GM23338 (cell line): ENCODE results near the gene SYT9. TPM values are rescaled to one million over a fixed set of nuclear protein-coding genes. Genes with fewer than 3 reads are reported as not detected.

Experiments used
- ATAC-seq: fragments of 200-7000 bp; cut with Tn5 transposase; 3 replicates; pipeline ENCODE4 v1.9.1; 2020
- DNase-seq: peaks from one replicate; pipeline ENCODE4 v3.0.0-alpha.2; 2015; ENCODE audit warnings: low spot score
- H2AFZ ChIP-seq: fragments of 200-600 bp; sonication (generic); 2 replicates; pipeline ENCODE4 v1.8.0; 2016; ENCODE audit warnings: antibody characterized with exemption, mild to moderate bottlenecking, moderate library complexity
- H3F3A ChIP-seq: fragments of 200-600 bp; sonication (generic); replicated peaks from 2 replicates; pipeline ENCODE4 v1.8.0; 2017; ENCODE audit warnings: antibody characterized with exemption, mixed run types, low read depth
- H3K27ac ChIP-seq: fragments of 200-600 bp; sonication (generic); 2 replicates; pipeline ENCODE4 v1.6.1; 2016; ENCODE audit warnings: low read depth
- H3K27me3 ChIP-seq: fragments of 200-600 bp; sonication (generic); 2 replicates; pipeline ENCODE4 v1.8.0; 2016; ENCODE audit warnings: mild to moderate bottlenecking, mixed run types, moderate library complexity; ENCODE audit not compliant: insufficient read depth
- H3K36me3 ChIP-seq: fragments of 200-600 bp; sonication (generic); 2 replicates; pipeline ENCODE4 v1.8.0; 2016; ENCODE audit warnings: mild to moderate bottlenecking; ENCODE audit not compliant: insufficient read depth
- H3K4me1 ChIP-seq: fragments of 200-600 bp; sonication (generic); 2 replicates; pipeline ENCODE4 v1.8.0; 2016; ENCODE audit warnings: mild to moderate bottlenecking, moderate library complexity; ENCODE audit not compliant: insufficient read depth
- H3K4me2 ChIP-seq: fragments of 200-600 bp; sonication (generic); 2 replicates; pipeline ENCODE4 v1.7.1; 2017; ENCODE audit warnings: mixed run types
- H3K4me3 ChIP-seq: fragments of 200-600 bp; sonication (generic); 2 replicates; pipeline ENCODE4 v1.6.1; 2016; ENCODE audit warnings: mixed run types
- H3K79me2 ChIP-seq: fragments of 200-600 bp; sonication (generic); replicated peaks from 2 replicates; pipeline ENCODE4 v1.8.0; 2017; ENCODE audit warnings: mild to moderate bottlenecking; ENCODE audit not compliant: insufficient read depth
- H3K9me2 ChIP-seq: fragments of 200-600 bp; sonication (generic); 2 replicates; pipeline ENCODE4 v1.8.0; 2017; ENCODE audit not compliant: insufficient read depth
- H4K20me1 ChIP-seq: fragments of 200-600 bp; sonication (generic); replicated peaks from 2 replicates; pipeline ENCODE4 v1.8.0; 2017; ENCODE audit warnings: mild to moderate bottlenecking; ENCODE audit not compliant: insufficient read depth
- H3K27ac Mint-ChIP-seq: 2 replicates; pipeline ENCODE4 v1.8.0; 2020; ENCODE audit warnings: inconsistent platforms, mild to moderate bottlenecking, moderate library complexity, mixed read lengths
- H3K27me3 Mint-ChIP-seq: 3 replicates; pipeline ENCODE4 v1.8.0; 2022; ENCODE audit warnings: low read depth, mild to moderate bottlenecking, moderate library complexity, mixed read lengths, inconsistent platforms; ENCODE audit not compliant: insufficient read depth, poor library complexity
- H3K36me3 Mint-ChIP-seq: 3 replicates; pipeline ENCODE4 v1.8.0; 2021; ENCODE audit warnings: low read depth, mild to moderate bottlenecking, inconsistent platforms, moderate library complexity, mixed read lengths
- H3K4me1 Mint-ChIP-seq: 3 replicates; pipeline ENCODE4 v1.8.0; 2020; ENCODE audit warnings: mild to moderate bottlenecking, inconsistent platforms, mixed read lengths
- H3K4me3 Mint-ChIP-seq: 3 replicates; pipeline ENCODE4 v1.8.0; 2021; ENCODE audit warnings: moderate library complexity, mild to moderate bottlenecking, inconsistent platforms, mixed read lengths
- H3K9me3 Mint-ChIP-seq: 3 replicates; pipeline ENCODE4 v1.8.0; 2020; ENCODE audit warnings: moderate library complexity, mild to moderate bottlenecking, inconsistent platforms, mixed read lengths
- CREB1 ChIP-seq: fragments of 250-450 bp; sonication (Bioruptor Pico); IDR thresholded peaks from 2 replicates; pipeline ENCODE4 v1.5.0; 2020; ENCODE audit warnings: low read depth, mild to moderate bottlenecking, moderate library complexity
- EZH2phosphoT487 ChIP-seq: fragments of 200-600 bp; sonication (generic); IDR thresholded peaks from one replicate; pipeline ENCODE4 v1.8.1; 2018; ENCODE audit warnings: antibody characterized with exemption; ENCODE audit not compliant: unreplicated experiment
- JUNB ChIP-seq: IDR thresholded peaks from one replicate; pipeline ENCODE4 v1.6.1; 2016; ENCODE audit warnings: antibody characterized with exemption; ENCODE audit not compliant: unreplicated experiment
- NANOG ChIP-seq: IDR thresholded peaks from 2 replicates; pipeline ENCODE4 v1.6.1; 2016; ENCODE audit warnings: antibody characterized with exemption, borderline replicate concordance
- STAT1 ChIP-seq: IDR thresholded peaks from one replicate; pipeline ENCODE4 v1.6.1; 2016; ENCODE audit warnings: antibody characterized with exemption; ENCODE audit not compliant: unreplicated experiment
- ZNF114 ChIP-seq: fragments of 250-450 bp; sonication (Bioruptor Pico); IDR thresholded peaks from 2 replicates; pipeline ENCODE4 v1.5.0; 2020; ENCODE audit warnings: mild to moderate bottlenecking, moderate library complexity
- ZNF331 ChIP-seq: fragments of 250-450 bp; sonication (Bioruptor Pico); IDR thresholded peaks from 2 replicates; pipeline ENCODE4 v1.5.0; 2020; ENCODE audit warnings: low read depth, mild to moderate bottlenecking, moderate library complexity
- polyA plus RNA-seq: library from polyadenylated mRNA; unstranded; fragments of >200 nt; fragmentation: Nextera tagmentation; extraction: Ambion mirVana; gene quantifications from 2 replicates; pipeline ENCODE4 v1.2.1, GENCODE V29; 2016
- total RNA-seq: library from RNA; depleted of rRNA; stranded (reverse); fragments of >200 nt; shearing (Covaris generic); gene quantifications from 2 replicates; pipeline ENCODE4 v1.2.3, GENCODE V29; 2014
- TF ChIP-seq, protein P1 (sequence below), 2 experiments: fragments of 200-600 bp in 1 of 2; sonication (generic) in 1 of 2; conservative IDR thresholded peaks; 2 replicates each; pipeline versions ENCODE4 v1.5.1 to v1.6.1; 2016 to 2017; ENCODE audit warnings: antibody characterized with exemption in 2 of 2, low read depth in 2 of 2, mild to moderate bottlenecking in 2 of 2, moderate library complexity in 1 of 2
- TF ChIP-seq, protein P2 (sequence below): IDR thresholded peaks from 2 replicates; pipeline ENCODE4 v1.6.1; 2016; ENCODE audit warnings: antibody characterized with exemption
- TF ChIP-seq, protein P3 (sequence below): IDR thresholded peaks from one replicate; pipeline ENCODE4 v1.6.1; 2018; ENCODE audit warnings: antibody characterized with exemption; ENCODE audit not compliant: unreplicated experiment

The SYT9 gene
- total and polyA plus RNA-seq, 2 experiments from 2014 or later, result 0.91 to 2.4 TPM

DNA sequence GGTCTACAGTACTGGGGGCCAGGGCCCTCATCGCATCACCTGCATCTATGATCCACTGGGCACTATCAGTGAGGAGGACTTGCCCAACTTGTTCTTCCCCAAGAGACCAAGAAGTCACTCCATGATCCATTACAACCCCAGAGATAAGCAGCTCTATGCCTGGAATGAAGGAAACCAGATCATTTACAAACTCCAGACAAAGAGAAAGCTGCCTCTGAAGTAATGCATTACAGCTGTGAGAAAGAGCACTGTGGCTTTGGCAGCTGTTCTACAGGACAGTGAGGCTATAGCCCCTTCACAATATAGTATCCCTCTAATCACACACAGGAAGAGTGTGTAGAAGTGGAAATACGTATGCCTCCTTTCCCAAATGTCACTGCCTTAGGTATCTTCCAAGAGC is 258.3 kb downstream of the SYT9 start (continued):
- TF ChIP-seq, protein P1, sequence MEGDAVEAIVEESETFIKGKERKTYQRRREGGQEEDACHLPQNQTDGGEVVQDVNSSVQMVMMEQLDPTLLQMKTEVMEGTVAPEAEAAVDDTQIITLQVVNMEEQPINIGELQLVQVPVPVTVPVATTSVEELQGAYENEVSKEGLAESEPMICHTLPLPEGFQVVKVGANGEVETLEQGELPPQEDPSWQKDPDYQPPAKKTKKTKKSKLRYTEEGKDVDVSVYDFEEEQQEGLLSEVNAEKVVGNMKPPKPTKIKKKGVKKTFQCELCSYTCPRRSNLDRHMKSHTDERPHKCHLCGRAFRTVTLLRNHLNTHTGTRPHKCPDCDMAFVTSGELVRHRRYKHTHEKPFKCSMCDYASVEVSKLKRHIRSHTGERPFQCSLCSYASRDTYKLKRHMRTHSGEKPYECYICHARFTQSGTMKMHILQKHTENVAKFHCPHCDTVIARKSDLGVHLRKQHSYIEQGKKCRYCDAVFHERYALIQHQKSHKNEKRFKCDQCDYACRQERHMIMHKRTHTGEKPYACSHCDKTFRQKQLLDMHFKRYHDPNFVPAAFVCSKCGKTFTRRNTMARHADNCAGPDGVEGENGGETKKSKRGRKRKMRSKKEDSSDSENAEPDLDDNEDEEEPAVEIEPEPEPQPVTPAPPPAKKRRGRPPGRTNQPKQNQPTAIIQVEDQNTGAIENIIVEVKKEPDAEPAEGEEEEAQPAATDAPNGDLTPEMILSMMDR (conservative IDR thresholded peaks at IDR 0.05; ENCODE audit: low read depth in 2 of 2), result no peak
- TF ChIP-seq STAT1 (no peak), EZH2phosphoT487 (no peak), NANOG (no peak), CREB1 (CRISPR knock-in tag) (no peak), ZNF331 (no peak), ZNF114 (CRISPR knock-in tag) (no peak)
- TF ChIP-seq, protein P2, sequence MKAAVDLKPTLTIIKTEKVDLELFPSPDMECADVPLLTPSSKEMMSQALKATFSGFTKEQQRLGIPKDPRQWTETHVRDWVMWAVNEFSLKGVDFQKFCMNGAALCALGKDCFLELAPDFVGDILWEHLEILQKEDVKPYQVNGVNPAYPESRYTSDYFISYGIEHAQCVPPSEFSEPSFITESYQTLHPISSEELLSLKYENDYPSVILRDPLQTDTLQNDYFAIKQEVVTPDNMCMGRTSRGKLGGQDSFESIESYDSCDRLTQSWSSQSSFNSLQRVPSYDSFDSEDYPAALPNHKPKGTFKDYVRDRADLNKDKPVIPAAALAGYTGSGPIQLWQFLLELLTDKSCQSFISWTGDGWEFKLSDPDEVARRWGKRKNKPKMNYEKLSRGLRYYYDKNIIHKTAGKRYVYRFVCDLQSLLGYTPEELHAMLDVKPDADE, result no peak
- TF ChIP-seq, protein P3, sequence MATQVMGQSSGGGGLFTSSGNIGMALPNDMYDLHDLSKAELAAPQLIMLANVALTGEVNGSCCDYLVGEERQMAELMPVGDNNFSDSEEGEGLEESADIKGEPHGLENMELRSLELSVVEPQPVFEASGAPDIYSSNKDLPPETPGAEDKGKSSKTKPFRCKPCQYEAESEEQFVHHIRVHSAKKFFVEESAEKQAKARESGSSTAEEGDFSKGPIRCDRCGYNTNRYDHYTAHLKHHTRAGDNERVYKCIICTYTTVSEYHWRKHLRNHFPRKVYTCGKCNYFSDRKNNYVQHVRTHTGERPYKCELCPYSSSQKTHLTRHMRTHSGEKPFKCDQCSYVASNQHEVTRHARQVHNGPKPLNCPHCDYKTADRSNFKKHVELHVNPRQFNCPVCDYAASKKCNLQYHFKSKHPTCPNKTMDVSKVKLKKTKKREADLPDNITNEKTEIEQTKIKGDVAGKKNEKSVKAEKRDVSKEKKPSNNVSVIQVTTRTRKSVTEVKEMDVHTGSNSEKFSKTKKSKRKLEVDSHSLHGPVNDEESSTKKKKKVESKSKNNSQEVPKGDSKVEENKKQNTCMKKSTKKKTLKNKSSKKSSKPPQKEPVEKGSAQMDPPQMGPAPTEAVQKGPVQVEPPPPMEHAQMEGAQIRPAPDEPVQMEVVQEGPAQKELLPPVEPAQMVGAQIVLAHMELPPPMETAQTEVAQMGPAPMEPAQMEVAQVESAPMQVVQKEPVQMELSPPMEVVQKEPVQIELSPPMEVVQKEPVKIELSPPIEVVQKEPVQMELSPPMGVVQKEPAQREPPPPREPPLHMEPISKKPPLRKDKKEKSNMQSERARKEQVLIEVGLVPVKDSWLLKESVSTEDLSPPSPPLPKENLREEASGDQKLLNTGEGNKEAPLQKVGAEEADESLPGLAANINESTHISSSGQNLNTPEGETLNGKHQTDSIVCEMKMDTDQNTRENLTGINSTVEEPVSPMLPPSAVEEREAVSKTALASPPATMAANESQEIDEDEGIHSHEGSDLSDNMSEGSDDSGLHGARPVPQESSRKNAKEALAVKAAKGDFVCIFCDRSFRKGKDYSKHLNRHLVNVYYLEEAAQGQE, result no peak

DNA sequence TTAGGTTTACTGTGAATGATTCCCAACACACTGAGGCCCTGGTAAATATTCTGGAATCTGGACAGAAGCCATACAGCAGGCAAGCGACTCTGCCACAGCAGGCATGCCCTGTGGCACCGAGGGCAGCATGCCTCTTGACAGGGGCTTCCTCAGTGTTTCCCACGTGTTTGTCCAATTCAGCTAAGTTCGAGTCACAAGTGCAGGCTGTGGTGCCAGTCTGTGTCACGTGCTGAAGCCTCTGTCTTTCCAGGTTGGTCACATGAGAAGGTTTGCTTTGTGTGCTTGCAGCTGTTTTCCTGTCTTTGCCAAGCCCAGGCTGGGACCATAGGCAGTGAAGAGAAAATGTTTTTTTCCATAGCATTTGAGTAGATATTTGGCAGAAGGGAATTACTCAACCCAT is 259.7 kb downstream of the SYT9 start:
- H3K27ac ChIP-seq, result no peak overlapping the region
- H3K4me1 ChIP-seq, result peaks cover 30% of the 10 kb centered on the region; the same call in 1 of the 2 replicates
- Mint-ChIP-seq H3K9me3 (no peaks in the 10 kb centered on the region), H3K27me3 (peaks cover 10% of the 10 kb centered on the region), H3K4me1 (peaks cover 28% of the 10 kb centered on the region), H3K4me3 (no peak overlapping the region), H3K36me3 (no peaks in the 10 kb centered on the region), H3K27ac (no peak overlapping the region)
- no peaks in the 10 kb centered on the region for H3K9me2 ChIP-seq
- ATAC-seq (no peak), DNase-seq (no peak)
- no peak overlapping the region for H3K4me3 ChIP-seq
- H3F3A ChIP-seq, result peaks cover 11% of the 10 kb centered on the region; the same call in 1 of the 2 replicates
- H3K79me2 ChIP-seq, result no peaks in the 10 kb centered on the region
- no peaks in the 10 kb centered on the region for H3K36me3 ChIP-seq
- TF ChIP-seq, protein P1 (conservative IDR thresholded peaks at IDR 0.05; ENCODE audit: low read depth in 2 of 2), result no peak
- TF ChIP-seq JUNB, result no peak
- TF ChIP-seq ZNF331, result no peak
- no peak for TF ChIP-seq CREB1 (CRISPR knock-in tag)
- no peak for TF ChIP-seq STAT1
- TF ChIP-seq, protein P2, result no peak
- no peak for TF ChIP-seq EZH2phosphoT487
- TF ChIP-seq NANOG, result no peak
- no peak for TF ChIP-seq ZNF114 (CRISPR knock-in tag)
- no peaks in the 10 kb centered on the region for H4K20me1 ChIP-seq
- H3K4me2 ChIP-seq, result no peak overlapping the region
- H2AFZ ChIP-seq, result no peak overlapping the region
- peaks cover 23% of the 10 kb centered on the region for H3K27me3 ChIP-seq
